ENCODE measurements around the gene ZBTB11. TPM values are rescaled to one million over a fixed set of nuclear protein-coding genes. Genes with fewer than 3 reads are reported as not detected.

Gene ZBTB11
- total RNA-seq, 6 experiments from 2014 or later: 5.4 to 8.5 (median 7.9) TPM

DNA sequence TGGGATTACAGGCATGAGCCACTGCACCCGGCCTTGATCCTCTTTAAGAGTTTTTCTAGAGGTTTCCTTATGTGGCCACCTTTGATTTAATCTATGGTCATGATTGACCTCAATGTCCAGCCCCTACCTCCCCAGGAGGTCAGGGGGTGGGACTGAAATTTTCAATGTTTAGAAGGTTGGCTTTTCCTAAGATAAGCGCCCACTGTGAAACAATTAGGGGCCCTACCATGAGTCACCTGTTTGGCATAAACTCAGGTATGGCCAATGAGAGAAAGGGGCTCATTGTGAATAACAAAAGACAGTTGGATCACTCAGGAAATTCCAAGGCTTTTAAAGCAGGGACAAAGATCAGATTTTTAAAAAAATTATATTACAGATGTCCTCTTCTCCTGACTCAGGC is 51.1 kb downstream of the ZBTB11 start:
- Histone ChIP-seq H3K9me3 (no peaks in the 10 kb centered on the region), H3K36me3 (no peaks in the 10 kb centered on the region), H3K27ac (no peak overlapping the region), H3K4me1 (no peaks in the 10 kb centered on the region), H3K4me3 (no peak overlapping the region), H3K27me3 (no peaks in the 10 kb centered on the region)
- WGBS (ENCODE audit: insufficient coverage, low coverage, low lambda C conversion rate, missing lambda C conversion rate): 53% methylated on average over 2 of the region's 2 CpGs
- ATAC-seq (no peak), DNase-seq (no peak)
- intact Hi-C loops (cut with DNase I): no loop called here
- TF ChIP-seq, protein P1, sequence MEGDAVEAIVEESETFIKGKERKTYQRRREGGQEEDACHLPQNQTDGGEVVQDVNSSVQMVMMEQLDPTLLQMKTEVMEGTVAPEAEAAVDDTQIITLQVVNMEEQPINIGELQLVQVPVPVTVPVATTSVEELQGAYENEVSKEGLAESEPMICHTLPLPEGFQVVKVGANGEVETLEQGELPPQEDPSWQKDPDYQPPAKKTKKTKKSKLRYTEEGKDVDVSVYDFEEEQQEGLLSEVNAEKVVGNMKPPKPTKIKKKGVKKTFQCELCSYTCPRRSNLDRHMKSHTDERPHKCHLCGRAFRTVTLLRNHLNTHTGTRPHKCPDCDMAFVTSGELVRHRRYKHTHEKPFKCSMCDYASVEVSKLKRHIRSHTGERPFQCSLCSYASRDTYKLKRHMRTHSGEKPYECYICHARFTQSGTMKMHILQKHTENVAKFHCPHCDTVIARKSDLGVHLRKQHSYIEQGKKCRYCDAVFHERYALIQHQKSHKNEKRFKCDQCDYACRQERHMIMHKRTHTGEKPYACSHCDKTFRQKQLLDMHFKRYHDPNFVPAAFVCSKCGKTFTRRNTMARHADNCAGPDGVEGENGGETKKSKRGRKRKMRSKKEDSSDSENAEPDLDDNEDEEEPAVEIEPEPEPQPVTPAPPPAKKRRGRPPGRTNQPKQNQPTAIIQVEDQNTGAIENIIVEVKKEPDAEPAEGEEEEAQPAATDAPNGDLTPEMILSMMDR (IDR thresholded peaks at IDR 0.05): no peak
- TF ChIP-seq POLR2A (IDR thresholded peaks at IDR 0.05): no peak

DNA sequence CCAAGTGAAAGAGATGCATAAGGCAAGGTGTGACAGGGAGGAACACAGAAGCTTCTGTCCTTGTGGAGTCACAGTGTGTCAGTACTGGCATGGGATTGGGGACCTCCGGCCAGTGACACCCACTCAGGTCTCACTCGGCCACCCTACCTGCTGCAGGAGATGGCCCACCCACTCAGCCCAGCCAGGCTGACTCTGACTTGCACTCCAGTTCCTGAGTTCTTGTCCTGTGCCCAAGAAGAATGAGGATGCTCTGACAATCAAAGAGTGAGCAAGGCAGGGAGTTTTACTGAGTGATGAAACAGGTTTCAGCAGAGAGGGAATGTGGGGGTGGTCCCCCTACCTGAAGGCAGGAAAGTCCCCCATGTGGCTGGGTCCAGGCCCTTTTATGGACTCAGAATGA is 52.1 kb downstream of the ZBTB11 start:
- H3K27ac ChIP-seq: no peak overlapping the region
- no peak for TF ChIP-seq POLR2A (IDR thresholded peaks at IDR 0.05)
- TF ChIP-seq, protein P1 (IDR thresholded peaks at IDR 0.05): no peak
- ATAC-seq (no peak), DNase-seq (no peak)
- H3K9me3 ChIP-seq: no peaks in the 10 kb centered on the region
- WGBS (ENCODE audit: insufficient coverage, low coverage, low lambda C conversion rate, missing lambda C conversion rate): 76% methylated on average over 2 of the region's 2 CpGs
- H3K27me3 ChIP-seq: no peaks in the 10 kb centered on the region
- intact Hi-C loops (cut with DNase I): no loop called here
- no peaks in the 10 kb centered on the region for H3K4me1 ChIP-seq
- no peak overlapping the region for H3K4me3 ChIP-seq
- H3K36me3 ChIP-seq: no peaks in the 10 kb centered on the region

DNA sequence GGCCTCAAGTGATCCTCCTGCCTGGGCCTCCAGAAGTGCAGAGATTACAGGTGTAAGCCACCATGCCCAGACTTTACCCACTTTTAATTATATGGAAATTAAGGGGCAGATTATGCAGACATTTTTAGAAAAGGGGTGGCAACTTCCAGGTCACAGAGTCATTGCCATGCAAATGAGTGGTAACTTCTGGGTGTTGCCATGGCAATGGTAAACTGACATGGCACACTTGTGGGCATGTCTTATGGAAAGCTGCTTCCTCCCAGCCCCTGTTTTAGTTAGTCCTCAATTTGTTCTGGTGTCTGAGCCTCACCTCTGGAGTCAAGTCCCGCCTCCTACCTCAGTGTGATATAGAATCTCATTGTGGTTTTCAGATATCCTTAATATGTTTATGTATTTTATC is 53.3 kb downstream of the ZBTB11 start:
- TF ChIP-seq, protein P1 (IDR thresholded peaks at IDR 0.05): no peak
- TF ChIP-seq POLR2A (IDR thresholded peaks at IDR 0.05): no peak
- Histone ChIP-seq H3K4me1 (no peaks in the 10 kb centered on the region), H3K36me3 (no peaks in the 10 kb centered on the region), H3K27me3 (no peaks in the 10 kb centered on the region), H3K27ac (no peak overlapping the region), H3K9me3 (no peaks in the 10 kb centered on the region), H3K4me3 (no peak overlapping the region)
- 100% methylated on average over 1 of the region's 1 CpG for WGBS (ENCODE audit: insufficient coverage, low coverage, low lambda C conversion rate, missing lambda C conversion rate)
- DNase-seq (no peak), ATAC-seq (no peak)
- intact Hi-C loops (cut with DNase I): no loop called here

DNA sequence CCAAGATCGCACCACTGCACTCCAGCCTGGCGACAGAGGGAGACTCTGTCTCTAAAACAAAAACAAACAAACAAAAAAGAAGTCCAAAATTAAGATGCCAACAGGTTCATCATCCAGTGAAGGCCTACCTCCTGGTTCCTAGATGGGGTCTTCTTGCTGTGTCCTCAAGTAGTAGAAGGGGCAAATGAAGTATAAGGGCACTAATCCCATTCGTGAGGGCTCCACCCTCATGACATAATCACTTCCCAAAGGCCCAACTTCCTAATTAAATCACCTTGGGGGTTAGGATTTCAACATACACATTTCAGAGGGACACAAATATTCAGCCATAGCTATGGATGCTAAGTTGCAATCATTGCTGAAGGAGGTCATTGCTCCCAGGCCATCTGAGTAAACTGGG is 57.2 kb downstream of the ZBTB11 start:
- intact Hi-C loops (cut with DNase I): no loop called here
- Histone ChIP-seq H3K36me3 (no peaks in the 10 kb centered on the region), H3K9me3 (no peaks in the 10 kb centered on the region), H3K27ac (no peak overlapping the region), H3K4me3 (no peak overlapping the region), H3K4me1 (no peaks in the 10 kb centered on the region), H3K27me3 (no peaks in the 10 kb centered on the region)
- no peak for TF ChIP-seq POLR2A (IDR thresholded peaks at IDR 0.05)
- TF ChIP-seq, protein P1 (IDR thresholded peaks at IDR 0.05): no peak
- ATAC-seq (no peak), DNase-seq (no peak)
- 100% methylated on average over 2 of the region's 3 CpGs for WGBS (ENCODE audit: insufficient coverage, low coverage, low lambda C conversion rate, missing lambda C conversion rate)

DNA sequence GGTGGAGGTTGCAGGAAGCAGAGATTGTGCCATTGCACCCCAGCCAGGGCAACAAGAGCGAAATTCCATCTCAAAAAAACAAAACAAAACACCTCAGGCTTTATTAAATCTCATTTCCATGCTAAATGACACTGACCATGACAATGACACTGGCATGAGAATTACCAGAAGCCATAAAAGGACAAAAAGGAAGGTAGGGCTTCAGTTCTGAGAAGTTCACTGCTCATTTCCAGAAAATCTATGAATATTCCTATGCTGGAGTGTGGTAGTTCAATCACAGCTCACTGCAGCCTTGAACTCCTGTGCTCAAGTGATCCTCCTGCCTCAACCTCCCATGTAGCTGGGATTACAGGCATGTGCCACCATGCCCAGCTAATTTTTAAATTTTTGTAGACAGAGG is 58.2 kb downstream of the ZBTB11 start:
- no peaks in the 10 kb centered on the region for H3K36me3 ChIP-seq
- no peaks in the 10 kb centered on the region for H3K9me3 ChIP-seq
- no peak for ATAC-seq
- no peaks in the 10 kb centered on the region for H3K4me1 ChIP-seq
- no peak for TF ChIP-seq POLR2A (IDR thresholded peaks at IDR 0.05)
- TF ChIP-seq, protein P1 (IDR thresholded peaks at IDR 0.05): no peak
- H3K4me3 ChIP-seq: no peak overlapping the region
- intact Hi-C loops (cut with DNase I): no loop called here
- H3K27ac ChIP-seq: no peak overlapping the region
- no peak for DNase-seq
- WGBS (ENCODE audit: insufficient coverage, low coverage, low lambda C conversion rate, missing lambda C conversion rate): 63% methylated on average over 1 of the region's 1 CpG
- H3K27me3 ChIP-seq: no peaks in the 10 kb centered on the region
